IPS DF 6.9 (cell line): Measurements from ENCODE around the gene COL4A1.

ENCODE experiments used
- DNase-seq: peaks from one replicate; pipeline ENCODE4 v3.0.0-alpha.2; 2013; ENCODE audit warnings: low read depth, low spot score
- H3K27ac ChIP-seq: one replicate; pipeline ENCODE4 v1.5.1; 2013; ENCODE audit warnings: low read length, control low read depth
- H3K27me3 ChIP-seq: 2 replicates; pipeline ENCODE4 v1.6.1; 2013; ENCODE audit warnings: mild to moderate bottlenecking, low read length; ENCODE audit not compliant: control insufficient read depth, insufficient read depth
- H3K36me3 ChIP-seq: 2 replicates; pipeline ENCODE4 v1.6.1; 2013; ENCODE audit warnings: low read length; ENCODE audit not compliant: control insufficient read depth, insufficient read depth
- H3K4me1 ChIP-seq: 2 replicates; pipeline ENCODE4 v1.6.1; 2013; ENCODE audit warnings: low read length; ENCODE audit not compliant: control insufficient read depth, insufficient read depth
- H3K4me3 ChIP-seq: 2 replicates; pipeline ENCODE4 v1.5.1; 2013; ENCODE audit warnings: mild to moderate bottlenecking, low read length
- H3K9me3 ChIP-seq: 2 replicates; pipeline ENCODE4 v1.6.1; 2013; ENCODE audit warnings: low read length, inconsistent platforms; ENCODE audit not compliant: control insufficient read depth, insufficient read depth
- WGBS: extraction: QIAGEN DNeasy Blood & Tissue Kit; methylation state at CpG from one replicate; pipeline ENCODE4 v1.1.7; 2013; ENCODE audit warnings: mixed read lengths, missing lambda C conversion rate; ENCODE audit not compliant: insufficient read length, insufficient coverage; 5-methylcytosine and 5-hydroxymethylcytosine counted together

The COL4A1 gene

DNA sequence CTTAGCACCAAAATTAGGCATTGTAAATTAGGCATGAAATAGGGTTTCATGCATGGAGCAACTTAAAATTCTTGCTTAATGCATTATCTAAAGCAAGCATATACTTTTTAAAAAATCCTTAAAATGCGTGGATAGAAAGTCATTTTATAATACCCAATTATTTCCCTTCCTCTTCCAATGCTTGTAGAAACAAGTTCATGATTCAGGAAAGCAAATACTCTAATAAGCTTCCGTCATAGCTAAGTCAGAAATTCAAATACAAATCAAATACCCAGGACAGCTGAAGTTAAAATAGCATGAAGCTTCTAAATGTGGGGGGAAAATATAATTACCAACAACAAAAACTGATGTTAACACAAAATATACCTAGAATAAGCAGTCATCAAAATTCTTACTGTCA is 89.1 kb downstream of the COL4A1 start:
- Histone ChIP-seq H3K4me3 (no peak overlapping the region), H3K36me3 (no peaks in the 10 kb centered on the region), H3K4me1 (no peaks in the 10 kb centered on the region), H3K9me3 (no peaks in the 10 kb centered on the region), H3K27me3 (no peaks in the 10 kb centered on the region), H3K27ac (no peak overlapping the region)
- WGBS: no CpG with 5 or more reads among the region's 2 CpGs
- DNase-seq: no peak

DNA sequence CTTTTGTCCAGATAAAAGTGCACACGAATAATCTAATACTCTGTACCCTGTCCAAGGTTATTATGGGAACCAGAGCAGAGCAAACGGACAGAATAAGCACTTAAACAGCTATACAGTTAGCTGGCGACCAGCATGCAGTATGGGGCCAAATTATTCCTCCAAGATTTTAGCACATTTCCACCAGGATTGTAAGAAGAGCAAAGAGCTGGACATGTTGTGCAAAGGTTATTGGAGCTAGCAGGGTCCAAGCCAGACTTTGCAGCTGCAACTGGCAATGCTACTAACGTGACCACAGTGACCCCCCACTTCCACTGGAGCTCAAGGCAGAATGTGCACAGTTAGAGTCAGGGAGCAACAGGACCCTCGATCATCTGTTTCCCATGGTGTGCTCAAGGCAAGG is 89.9 kb downstream of the COL4A1 start:
- Histone ChIP-seq H3K27me3 (no peaks in the 10 kb centered on the region), H3K4me1 (no peaks in the 10 kb centered on the region), H3K4me3 (no peak overlapping the region), H3K36me3 (no peaks in the 10 kb centered on the region), H3K27ac (no peak overlapping the region), H3K9me3 (no peaks in the 10 kb centered on the region)
- DNase-seq: no peak
- no CpG with 5 or more reads among the region's 5 CpGs for WGBS

DNA sequence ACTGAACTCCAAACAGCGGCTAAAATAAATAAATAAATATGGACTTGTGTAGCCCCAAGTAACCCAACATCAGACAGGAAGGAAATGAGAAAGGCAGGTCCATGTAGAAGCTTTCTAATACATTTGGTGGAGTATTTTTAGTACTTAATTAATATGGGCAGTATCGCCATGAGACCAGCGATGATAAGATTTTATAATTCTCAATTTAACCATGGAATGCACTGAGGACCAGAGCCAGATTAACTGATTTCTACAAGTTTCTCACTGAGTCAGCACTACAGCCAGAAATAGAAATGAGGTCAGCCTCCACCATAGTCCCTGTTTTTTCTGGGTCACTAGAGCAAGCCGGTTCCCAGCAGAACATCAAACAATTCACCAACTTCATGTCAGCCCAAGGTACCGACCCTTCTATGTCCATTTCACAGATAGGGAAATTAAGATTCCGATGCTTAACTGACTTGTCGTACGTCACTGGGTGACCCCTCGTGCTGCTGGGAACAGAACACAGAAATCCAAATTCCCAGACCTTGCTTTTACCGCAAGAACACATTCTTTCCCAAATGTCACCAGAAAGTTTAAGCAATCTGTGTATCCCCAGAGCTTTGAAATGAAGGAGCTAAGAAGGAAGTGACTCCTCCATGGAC is 90.4 kb downstream of the COL4A1 start:
- no peaks in the 10 kb centered on the region for H3K4me1 ChIP-seq
- H3K36me3 ChIP-seq: no peaks in the 10 kb centered on the region
- no peaks in the 10 kb centered on the region for H3K9me3 ChIP-seq
- no CpG with 5 or more reads among the region's 10 CpGs for WGBS
- H3K4me3 ChIP-seq: no peak overlapping the region
- no peak for DNase-seq
- H3K27ac ChIP-seq: no peak overlapping the region
- H3K27me3 ChIP-seq: no peaks in the 10 kb centered on the region

DNA sequence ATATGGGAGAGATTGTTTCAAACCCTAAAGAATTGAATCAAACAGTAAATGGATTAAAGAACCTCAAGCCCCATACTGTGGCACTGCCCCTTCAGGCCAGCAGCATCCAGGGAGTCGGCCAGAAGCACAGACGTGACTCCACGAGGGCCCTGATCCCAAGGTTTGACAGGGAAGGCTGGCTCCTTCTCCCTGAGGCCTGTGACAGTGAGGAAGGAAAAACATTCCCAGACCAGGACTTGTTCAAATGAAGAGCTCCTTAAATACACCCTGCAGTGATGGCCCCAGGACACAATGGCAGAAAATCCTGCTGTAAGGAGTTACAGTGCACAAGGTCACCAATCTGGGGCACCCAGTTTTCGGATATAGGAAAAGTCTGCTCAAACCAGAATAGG is 91.0 kb downstream of the COL4A1 start:
- Histone ChIP-seq H3K4me1 (no peaks in the 10 kb centered on the region), H3K4me3 (no peak overlapping the region), H3K27ac (no peak overlapping the region), H3K36me3 (no peaks in the 10 kb centered on the region), H3K27me3 (no peaks in the 10 kb centered on the region), H3K9me3 (no peaks in the 10 kb centered on the region)
- no peak for DNase-seq
- no CpG with 5 or more reads among the region's 4 CpGs for WGBS

DNA sequence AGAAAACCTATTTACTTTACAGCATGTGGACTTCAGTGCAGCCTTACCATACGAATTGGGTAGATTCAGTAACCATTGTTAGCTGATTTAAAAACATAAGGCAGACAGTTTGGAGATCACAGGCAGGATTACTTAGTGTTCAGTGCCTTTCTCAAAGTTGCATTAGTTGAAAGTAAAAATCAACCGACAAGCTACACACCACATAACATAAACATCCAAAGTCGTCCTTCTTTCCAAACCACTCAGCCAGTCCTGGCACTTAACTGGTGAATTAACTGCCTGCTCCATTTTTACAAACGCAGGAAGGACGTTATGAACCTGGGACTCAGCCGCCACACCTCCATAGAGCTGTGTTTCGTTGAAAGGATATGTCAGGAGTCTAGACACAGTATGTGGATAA is 91.4 kb downstream of the COL4A1 start:
- H3K4me1 ChIP-seq: no peaks in the 10 kb centered on the region
- H3K9me3 ChIP-seq: no peaks in the 10 kb centered on the region
- WGBS: no CpG with 5 or more reads among the region's 7 CpGs
- DNase-seq: no peak
- H3K4me3 ChIP-seq: no peak overlapping the region
- no peak overlapping the region for H3K27ac ChIP-seq
- H3K27me3 ChIP-seq: no peaks in the 10 kb centered on the region
- no peaks in the 10 kb centered on the region for H3K36me3 ChIP-seq

DNA sequence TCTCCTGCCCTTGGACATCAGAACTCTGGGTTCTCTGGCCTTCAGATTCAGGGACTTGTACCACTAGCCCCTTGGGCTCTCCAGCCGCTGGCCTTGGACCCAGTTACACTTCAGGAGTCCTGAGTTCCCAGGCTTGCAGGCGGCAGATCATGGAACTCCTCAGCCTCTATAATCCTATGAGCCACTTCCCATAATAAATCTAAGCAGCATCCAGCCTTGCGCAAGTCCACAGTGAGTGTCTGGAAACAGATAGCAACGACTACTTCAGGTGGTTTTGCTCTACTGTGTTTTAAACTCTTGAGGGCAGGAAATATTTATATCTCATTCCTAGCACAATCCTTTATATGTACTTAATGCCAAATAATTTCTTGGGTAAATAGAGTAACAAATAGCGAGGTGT is 92.3 kb downstream of the COL4A1 start:
- no peaks in the 10 kb centered on the region for H3K36me3 ChIP-seq
- H3K4me3 ChIP-seq: no peak overlapping the region
- no peaks in the 10 kb centered on the region for H3K27me3 ChIP-seq
- no peak for DNase-seq
- no peaks in the 10 kb centered on the region for H3K4me1 ChIP-seq
- H3K27ac ChIP-seq: no peak overlapping the region
- no CpG with 5 or more reads among the region's 5 CpGs for WGBS
- H3K9me3 ChIP-seq: no peaks in the 10 kb centered on the region

DNA sequence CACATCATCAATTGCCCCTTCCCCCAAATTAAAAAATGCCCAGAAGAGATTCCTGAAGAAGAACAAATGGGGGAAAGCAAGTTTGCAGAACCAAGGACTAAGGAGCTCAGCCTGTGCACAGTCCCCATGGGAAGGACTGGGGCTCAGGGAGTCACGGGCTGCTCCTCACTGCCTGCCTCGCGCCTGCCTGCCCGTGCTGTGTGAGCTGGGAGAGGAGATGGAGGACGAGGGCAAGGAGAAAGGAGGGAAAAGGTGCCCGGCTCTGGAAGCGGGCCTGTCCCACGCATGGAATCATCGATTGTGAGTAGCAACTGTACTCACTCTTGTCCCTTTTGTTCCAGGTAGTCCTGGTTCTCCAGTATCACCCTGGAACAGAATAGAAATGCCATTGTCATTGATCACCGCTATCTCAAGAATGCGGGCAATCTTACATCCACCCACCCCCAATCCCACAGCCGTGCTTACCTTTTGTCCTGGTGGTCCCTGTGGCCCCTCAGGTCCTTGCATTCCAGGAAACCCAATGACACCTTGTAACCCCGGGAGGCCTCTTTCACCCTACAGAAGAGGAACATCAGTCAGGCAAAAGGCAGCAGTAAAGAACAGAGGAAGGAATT is 93.4 kb downstream of the COL4A1 start:
- no peak overlapping the region for H3K4me3 ChIP-seq
- no peak overlapping the region for H3K27ac ChIP-seq
- H3K4me1 ChIP-seq: no peaks in the 10 kb centered on the region
- H3K9me3 ChIP-seq: no peaks in the 10 kb centered on the region
- WGBS: no CpG with 5 or more reads among the region's 13 CpGs
- no peak for DNase-seq
- H3K27me3 ChIP-seq: no peaks in the 10 kb centered on the region
- no peaks in the 10 kb centered on the region for H3K36me3 ChIP-seq

DNA sequence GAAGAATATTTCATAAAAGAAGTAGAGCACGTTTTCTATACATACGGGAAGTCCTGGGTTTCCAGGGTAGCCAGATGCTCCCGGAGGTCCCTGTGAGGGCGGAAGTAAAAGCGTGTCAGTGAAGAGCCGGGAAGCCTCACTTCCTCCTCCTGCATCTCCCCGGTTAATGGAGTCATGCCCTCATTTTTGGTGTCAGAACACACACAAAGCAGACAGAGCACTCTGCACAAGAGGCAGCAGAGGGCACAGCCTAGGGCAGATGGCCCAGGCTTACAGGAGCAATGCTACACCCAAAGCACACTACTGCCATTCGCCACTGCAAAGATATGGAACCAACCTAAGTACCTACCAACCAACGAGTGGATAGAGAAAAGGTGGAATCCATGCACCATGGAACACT is 94.4 kb downstream of the COL4A1 start:
- DNase-seq: no peak
- H3K27me3 ChIP-seq: no peaks in the 10 kb centered on the region
- no CpG with 5 or more reads among the region's 9 CpGs for WGBS
- no peaks in the 10 kb centered on the region for H3K4me1 ChIP-seq
- H3K4me3 ChIP-seq: no peak overlapping the region
- H3K9me3 ChIP-seq: no peaks in the 10 kb centered on the region
- H3K36me3 ChIP-seq: no peaks in the 10 kb centered on the region
- H3K27ac ChIP-seq: no peak overlapping the region

DNA sequence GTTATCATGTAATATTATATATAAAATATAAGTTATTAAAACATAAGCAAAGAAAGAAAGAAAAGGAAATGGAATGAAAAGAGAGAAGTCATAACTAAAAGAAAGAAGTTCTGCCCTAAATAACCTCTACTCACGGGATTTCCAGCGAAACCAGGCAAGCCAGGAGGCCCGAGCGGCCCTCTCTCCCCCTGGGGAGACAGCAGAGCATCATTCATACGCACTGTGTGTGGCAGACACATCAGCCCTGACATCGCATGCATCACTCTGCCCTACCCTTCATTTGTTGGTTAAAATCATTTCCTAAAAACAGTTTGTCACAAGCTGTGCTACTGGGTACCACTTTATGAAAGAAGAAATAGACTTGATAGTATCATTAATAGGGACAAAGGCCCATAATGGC is 95.2 kb downstream of the COL4A1 start:
- no peak for DNase-seq
- H3K27me3 ChIP-seq: no peaks in the 10 kb centered on the region
- no peaks in the 10 kb centered on the region for H3K4me1 ChIP-seq
- no peak overlapping the region for H3K27ac ChIP-seq
- no peaks in the 10 kb centered on the region for H3K36me3 ChIP-seq
- no CpG with 5 or more reads among the region's 6 CpGs for WGBS
- no peaks in the 10 kb centered on the region for H3K9me3 ChIP-seq
- H3K4me3 ChIP-seq: no peak overlapping the region

DNA sequence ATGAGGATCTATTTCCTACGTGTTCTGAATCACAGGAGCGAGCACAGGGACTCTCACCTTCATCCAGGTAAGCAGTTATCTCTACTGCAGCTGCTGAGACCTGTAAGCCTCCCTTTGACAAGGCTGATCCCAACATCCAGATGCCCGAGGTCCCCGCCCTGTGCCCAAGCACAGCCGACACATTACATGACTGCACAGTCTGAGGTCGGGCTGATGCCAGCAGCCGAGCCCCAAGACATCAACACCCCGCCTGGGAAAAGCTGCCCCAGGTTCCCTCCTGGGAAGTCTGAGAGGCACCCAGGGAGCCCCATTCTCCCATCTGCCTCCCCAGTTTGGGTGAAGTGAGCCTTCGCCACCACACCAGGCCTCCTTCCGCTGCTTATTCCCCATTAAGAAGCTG is 95.9 kb downstream of the COL4A1 start:
- H3K27ac ChIP-seq: no peak overlapping the region
- no peaks in the 10 kb centered on the region for H3K4me1 ChIP-seq
- no CpG with 5 or more reads among the region's 10 CpGs for WGBS
- H3K27me3 ChIP-seq: no peaks in the 10 kb centered on the region
- no peaks in the 10 kb centered on the region for H3K9me3 ChIP-seq
- DNase-seq: no peak
- no peak overlapping the region for H3K4me3 ChIP-seq
- H3K36me3 ChIP-seq: no peaks in the 10 kb centered on the region

DNA sequence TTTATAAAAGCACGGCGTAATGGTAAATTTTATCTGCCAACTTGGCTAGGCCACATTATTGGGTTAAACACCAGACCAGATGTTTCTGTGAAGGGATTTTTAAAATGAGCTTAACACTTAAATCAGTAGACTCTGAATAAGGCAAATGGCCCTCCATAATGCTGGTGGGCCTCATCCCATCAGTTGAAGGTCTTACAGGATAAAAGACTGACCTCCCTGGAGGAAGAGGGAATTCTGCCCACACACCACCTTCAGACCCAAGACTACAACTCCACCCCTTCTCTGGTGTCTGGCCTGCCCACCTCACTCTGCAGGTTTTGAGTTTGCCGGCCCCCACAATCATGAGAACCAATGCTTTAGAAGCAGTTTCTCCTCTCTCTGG is 96.4 kb downstream of the COL4A1 start:
- H3K9me3 ChIP-seq: no peaks in the 10 kb centered on the region
- no peaks in the 10 kb centered on the region for H3K27me3 ChIP-seq
- no peak overlapping the region for H3K27ac ChIP-seq
- no peak overlapping the region for H3K4me3 ChIP-seq
- H3K4me1 ChIP-seq: no peaks in the 10 kb centered on the region
- DNase-seq: no peak
- no peaks in the 10 kb centered on the region for H3K36me3 ChIP-seq
- no CpG with 5 or more reads among the region's 3 CpGs for WGBS
